NCI-H2029 treated with DMSO at 0.1 percent for 48 hours (cell line): Measurements from ENCODE around the gene GEMIN2.
"Not testable (repeated sequence)": the region's sequence is repeated elsewhere in the genome, so short reads cannot be mapped to it uniquely, and the experiment has no call there.

Experiments used
- DNase-seq: peaks from one replicate; lab custom pipeline; 2025; lab: John Stamatoyannopoulos, UW

The GEMIN2 gene

DNA sequence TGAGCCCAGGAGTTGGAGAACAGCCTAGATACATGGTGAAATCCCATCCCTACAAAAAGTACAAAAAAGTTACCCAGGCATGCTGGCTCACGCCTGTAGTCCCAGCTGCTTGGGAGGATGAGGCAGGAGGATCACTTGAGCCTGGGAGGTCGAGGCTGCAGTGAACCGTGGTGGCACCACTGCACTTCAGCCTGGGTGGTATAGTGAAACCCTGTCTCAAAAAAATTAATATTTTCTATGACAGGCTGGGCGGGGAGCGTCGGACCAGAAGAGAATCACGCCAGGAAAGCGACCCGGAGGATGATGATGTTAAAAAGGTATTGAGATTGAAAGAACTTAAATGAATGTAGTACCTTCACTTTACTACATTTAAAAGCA is 63.0 kb downstream of the GEMIN2 start:
- DNase-seq = no peak

DNA sequence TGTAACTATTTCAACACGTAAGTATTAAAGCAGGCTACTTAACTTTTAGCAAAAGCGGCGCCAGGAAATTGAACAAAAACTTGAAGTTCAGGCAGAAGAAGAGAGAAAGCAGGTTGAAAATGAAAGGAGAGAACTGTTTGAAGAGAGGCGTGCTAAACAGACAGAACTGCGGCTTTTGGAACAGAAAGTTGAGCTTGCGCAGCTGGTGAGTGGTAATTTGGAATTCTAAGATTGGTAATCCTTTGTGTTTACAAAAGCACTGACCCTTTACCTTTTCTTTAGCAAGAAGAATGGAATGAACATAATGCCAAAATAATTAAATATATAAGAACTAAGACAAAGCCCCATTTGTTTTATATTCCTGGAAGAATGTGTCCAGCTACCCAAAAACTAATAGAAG is 64.9 kb downstream of the GEMIN2 start:
- no peak for DNase-seq

DNA sequence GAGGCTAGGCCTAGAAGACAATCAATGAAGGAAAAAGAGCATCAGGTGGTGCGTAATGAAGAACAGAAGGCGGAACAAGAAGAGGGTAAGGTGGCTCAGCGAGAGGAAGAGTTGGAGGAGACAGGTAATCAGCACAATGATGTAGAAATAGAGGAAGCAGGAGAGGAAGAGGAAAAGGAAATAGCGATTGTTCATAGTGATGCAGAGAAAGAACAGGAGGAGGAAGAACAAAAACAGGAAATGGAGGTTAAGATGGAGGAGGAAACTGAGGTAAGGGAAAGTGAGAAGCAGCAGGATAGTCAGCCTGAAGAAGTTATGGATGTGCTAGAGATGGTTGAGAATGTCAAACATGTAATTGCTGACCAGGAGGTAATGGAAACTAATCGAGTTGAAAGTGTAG is 66.4 kb downstream of the GEMIN2 start:
- DNase-seq = no peak

DNA sequence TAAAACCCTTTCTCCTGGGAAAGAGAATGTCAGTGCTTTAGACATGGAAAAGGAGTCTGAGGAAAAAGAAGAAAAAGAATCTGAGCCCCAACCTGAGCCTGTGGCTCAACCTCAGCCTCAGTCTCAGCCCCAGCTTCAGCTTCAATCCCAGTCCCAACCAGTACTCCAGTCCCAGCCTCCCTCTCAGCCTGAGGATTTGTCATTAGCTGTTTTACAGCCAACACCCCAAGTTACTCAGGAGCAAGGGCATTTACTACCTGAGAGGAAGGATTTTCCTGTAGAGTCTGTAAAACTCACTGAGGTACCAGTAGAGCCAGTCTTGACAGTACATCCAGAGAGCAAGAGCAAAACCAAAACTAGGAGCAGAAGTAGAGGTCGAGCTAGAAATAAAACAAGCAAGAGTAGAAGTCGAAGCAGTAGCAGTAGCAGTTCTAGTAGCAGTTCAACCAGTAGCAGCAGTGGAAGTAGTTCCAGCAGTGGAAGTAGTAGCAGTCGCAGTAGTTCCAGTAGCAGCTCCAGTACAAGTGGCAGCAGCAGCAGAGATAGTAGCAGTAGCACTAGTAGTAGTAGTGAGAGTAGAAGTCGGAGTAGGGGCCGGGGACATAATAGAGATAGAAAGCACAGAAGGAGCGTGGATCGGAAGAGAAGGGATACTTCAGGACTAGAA is 67.0 kb downstream of the GEMIN2 start:
- no peak for DNase-seq

DNA sequence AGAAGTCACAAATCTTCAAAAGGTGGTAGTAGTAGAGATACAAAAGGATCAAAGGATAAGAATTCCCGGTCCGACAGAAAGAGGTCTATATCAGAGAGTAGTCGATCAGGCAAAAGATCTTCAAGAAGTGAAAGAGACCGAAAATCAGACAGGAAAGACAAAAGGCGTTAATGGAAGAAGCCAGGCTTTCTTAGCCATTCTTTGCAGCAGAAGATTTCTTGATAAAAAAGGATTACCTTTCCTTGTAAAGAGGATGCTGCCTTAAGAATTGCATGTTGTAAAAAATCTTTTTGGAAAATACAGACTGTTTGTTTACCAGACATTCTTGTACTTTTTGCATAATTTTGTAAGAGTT is 67.5 kb downstream of the GEMIN2 start:
- no peak for DNase-seq

DNA sequence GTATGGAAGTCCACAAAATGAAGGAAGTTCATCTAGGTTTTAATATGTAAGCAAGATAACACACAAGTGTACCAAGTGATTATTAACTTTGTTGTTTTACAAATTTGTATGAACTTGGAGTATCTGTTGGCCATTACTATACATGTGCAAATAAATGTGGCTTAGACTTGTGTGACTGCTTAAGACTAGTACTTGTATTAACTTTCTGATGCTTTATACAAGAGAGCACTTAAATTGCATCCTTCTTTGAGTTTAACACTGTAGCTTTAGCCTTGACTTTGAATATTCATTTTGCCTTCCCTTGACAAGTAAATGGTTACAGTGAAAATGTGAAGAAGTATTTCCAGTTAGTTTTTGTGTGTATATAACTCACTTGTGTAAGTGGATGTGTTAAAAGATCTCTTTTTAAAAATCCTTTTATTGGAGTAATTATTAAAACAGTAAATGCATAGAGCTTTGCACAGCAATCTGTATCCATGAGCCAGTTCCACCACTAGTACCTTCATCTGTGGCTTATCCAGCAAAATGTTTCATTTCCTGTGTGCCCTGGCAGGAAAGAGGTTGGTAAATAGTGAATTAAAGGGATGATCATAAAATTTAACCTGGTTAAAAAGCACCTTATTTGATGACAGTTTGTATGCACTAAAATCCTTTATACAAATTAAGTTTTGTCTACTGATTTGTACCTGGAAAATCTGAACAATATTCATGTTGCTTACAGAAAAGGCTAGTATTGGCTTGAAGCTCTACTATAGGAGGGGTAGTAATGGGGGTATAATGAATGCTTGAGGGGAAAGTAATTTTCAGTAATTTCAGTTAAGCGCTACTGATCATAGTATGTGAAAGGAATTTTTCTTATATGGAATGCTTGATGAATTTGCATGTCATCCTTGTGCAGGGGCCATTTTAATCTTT is 68.9 kb downstream of the GEMIN2 start:
- no peak for DNase-seq

DNA sequence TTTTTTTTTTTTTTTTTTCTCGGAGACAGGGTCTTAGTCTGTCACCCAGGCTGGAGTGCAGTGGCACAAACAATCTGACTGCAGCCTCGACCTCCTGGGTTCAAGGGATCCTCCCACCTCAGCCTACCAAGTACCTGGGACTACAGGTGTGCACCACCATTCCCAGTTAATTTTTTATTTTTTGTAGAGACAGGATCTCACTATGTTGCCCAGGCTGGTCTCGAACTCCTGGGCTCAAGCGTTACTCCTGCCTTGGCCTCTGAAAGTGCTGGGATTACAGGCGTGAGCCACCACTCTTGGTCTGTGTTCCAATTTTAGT is 69.5 kb downstream of the GEMIN2 start:
- not testable (repeated sequence) for DNase-seq

DNA sequence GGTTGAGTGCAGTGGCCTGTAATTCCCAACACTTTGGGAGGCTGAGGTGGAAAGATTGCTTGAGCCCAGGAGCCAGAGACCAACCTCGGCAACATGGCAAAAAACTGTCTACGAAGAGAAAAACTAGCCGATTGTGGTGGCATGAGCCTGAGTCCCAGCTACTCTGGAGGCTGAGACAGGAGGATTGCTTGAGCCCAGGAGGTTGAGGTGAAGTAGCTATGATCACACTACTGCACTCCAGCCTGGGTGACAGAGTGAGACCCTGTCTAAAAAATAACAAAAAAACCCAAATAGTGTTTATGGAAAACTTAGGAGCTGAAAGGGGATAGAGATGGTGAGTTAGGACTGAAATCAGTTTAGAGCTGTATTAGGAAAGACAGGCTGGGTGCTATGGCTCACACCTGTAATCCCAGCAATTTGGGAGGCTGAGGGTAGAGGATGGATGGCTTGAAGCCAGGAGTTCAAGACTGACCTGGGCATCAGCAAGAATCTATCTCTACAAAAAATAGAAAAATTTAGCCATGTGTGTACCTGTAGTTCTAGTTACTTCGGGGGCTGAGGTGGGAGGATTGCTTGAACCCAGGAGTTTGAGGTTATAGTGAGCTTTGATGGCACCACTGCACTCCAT is 70.6 kb downstream of the GEMIN2 start:
- no peak for DNase-seq

DNA sequence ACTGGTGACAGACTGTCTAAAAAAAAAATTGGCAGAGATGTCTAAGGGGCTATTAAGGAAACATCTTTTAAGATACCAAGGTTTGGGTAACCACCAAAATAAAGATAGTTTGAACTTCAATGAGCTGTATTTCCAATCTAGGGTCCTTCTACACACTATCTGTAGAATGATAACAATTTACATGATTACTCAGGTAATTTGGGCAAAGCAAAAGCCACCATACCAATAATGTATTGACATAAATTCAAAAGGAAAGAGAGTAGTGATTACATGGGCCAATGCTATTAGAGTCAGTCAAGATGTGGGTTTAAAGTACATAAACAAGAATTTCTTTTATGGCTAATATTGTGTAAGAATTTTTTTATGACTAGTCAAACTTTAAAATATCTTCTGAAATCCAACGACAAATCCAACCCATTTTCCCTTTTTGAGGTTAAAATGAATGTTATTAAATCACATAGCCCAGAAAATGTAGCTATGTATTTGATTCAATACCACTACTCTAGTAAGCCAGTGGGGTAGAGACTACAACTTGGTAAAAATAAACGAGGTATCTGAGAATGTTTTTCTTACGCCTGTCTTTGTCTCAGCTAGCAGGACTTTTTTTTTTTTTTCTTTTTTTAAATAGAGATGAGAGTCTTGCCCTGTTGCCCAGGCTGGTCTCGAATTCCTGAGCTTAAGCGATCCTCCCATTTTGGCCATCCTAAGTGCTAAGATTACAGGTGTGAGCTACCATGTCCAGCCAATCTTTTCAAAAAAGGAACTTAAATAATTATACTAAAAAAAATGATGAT is 71.3 kb downstream of the GEMIN2 start:
- no peak for DNase-seq
